ENCODE measurements around the gene CNDP2.

The CNDP2 gene

DNA sequence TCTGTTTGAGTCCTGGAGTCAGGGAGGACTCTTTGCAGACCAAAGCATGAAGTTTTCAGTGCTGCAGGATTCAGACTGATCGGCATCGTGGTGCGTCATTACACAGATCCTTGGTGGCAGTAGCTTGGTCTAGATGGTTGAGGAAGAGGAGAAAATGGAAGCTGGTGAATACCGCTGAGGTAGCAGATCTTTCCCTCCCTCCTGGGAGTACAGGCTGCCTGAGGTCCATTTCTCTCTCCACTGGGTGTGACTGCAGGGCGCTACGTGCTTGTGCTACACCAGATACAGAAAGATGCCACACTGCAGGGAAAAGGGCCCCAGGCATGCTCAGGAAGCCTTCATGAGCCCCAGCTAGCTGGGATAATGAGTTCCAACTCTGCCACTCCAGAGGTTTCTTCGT, 34.9 kb downstream of the CNDP2 start:
- Histone ChIP-seq H3K36me3 (ENCODE audit: control insufficient read depth, low read depth, low read length) (no peaks in the 10 kb centered on the region), H3K27ac (ENCODE audit: low read length) (no peak overlapping the region), H3K4me1 (ENCODE audit: control insufficient read depth, low read depth, low read length) (no peaks in the 10 kb centered on the region), H3K9ac (ENCODE audit: low read length) (no peak overlapping the region), H3K9me3 (ENCODE audit: control insufficient read depth, low read depth, low read length) (no peaks in the 10 kb centered on the region), H3K27me3 (ENCODE audit: control insufficient read depth, insufficient read depth, low read length) (no peaks in the 10 kb centered on the region), H3K4me3 (ENCODE audit: low read length) (no peak overlapping the region)

DNA sequence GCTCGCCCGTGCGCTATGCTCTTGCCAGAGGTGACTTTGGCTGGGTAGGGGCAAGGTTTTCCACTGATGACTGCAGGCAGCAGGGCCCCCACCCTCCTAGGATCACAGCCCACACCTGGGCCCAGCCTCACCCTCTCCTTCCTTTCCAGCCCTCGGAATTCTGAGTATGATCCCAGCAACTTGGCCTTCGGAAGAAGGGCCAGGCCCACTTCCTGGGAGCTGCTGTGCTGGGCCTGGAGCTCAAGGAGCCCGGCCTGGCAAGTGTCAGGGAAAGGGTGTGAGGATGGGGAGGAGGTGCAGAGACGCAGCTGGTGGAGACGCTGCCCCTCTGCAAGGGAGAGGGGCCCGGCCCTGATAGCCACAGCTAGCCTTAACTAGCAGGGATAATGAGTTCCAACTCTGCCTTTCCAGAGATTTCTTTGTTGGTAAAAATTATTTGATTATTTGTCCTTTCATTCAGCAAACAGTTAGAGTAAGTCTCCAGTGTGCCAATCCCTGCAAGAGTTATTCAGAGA, 36.4 kb downstream of the CNDP2 start:
- Histone ChIP-seq H3K9ac (ENCODE audit: low read length) (no peak overlapping the region), H3K9me3 (ENCODE audit: control insufficient read depth, low read depth, low read length) (no peaks in the 10 kb centered on the region), H3K27me3 (ENCODE audit: control insufficient read depth, insufficient read depth, low read length) (no peaks in the 10 kb centered on the region), H3K4me3 (ENCODE audit: low read length) (no peak overlapping the region), H3K36me3 (ENCODE audit: control insufficient read depth, low read depth, low read length) (no peaks in the 10 kb centered on the region), H3K27ac (ENCODE audit: low read length) (no peak overlapping the region), H3K4me1 (ENCODE audit: control insufficient read depth, low read depth, low read length) (no peaks in the 10 kb centered on the region)

DNA sequence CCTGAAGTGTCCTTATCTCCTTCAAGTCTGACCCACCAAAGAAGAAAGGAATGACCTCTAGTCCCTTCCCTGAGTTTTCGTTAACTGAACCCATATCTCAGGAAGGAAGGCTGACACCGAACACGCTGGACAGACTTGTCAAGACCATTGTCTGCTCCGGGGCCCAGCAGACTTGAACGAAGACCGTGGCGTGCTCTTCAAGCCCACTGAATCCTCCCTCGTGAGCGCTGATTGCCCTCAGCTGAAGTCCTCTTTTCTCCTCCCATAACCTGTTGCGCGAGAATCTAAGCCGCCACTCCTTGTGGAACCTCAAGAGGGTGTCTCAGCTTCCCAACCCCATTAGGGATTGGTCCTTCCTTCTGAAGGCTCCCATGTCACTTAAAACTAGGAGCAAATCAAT, 37.5 kb downstream of the CNDP2 start:
- Histone ChIP-seq H3K27me3 (ENCODE audit: control insufficient read depth, insufficient read depth, low read length) (no peaks in the 10 kb centered on the region), H3K36me3 (ENCODE audit: control insufficient read depth, low read depth, low read length) (no peaks in the 10 kb centered on the region), H3K27ac (ENCODE audit: low read length) (no peak overlapping the region), H3K9ac (ENCODE audit: low read length) (no peak overlapping the region), H3K9me3 (ENCODE audit: control insufficient read depth, low read depth, low read length) (no peaks in the 10 kb centered on the region), H3K4me1 (ENCODE audit: control insufficient read depth, low read depth, low read length) (no peaks in the 10 kb centered on the region), H3K4me3 (ENCODE audit: low read length) (no peak overlapping the region)

DNA sequence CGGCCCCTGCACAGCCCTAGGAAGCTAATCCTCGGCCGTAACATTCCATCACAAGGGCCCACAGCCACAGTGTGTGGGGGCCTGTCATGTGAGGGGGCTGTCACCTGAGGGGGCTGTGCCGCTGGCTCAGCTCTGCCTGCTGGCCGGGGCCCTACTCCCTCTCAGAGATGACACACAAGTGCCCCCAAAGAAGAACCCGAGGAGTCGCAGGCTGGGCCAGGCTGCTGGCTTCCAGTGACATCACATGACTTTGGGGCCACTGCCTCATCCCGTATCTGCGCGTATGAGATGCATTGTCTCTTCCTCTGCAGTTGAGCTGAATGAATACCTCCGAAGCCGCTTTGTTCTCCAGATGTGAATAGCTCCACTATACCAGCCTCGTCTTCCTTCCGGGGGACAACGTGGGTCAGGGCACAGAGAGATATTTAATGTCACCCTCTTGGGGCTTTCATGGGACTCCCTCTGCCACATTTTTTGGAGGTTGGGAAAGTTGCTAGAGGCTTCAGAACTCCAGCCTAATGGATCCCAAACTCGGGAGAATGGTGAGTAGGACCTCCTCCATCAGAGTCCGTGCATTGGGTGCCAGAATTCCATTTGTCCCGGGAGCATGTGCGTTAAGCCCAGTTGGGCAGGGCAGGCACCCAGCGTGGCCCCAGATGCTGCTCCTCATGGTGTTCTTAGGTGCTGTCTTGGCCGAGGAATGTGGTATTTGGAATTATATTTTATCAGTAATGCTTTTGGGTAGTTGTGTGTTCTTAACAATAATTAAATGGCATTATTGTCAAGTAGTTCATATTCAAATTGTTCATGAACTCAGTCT, 38.2 kb downstream of the CNDP2 start, which contains the start of gene CNDP1:
CNDP1 (plus strand) TSS at position 351 of the 820 bp plus-strand sequence; CDS start at position 519, 168 bp downstream.
- H3K27ac ChIP-seq (ENCODE audit: low read length) = no peak within 1 kb of the TSS
- no peaks in the 10 kb centered on the region for H3K36me3 ChIP-seq (ENCODE audit: control insufficient read depth, low read depth, low read length)

DNA sequence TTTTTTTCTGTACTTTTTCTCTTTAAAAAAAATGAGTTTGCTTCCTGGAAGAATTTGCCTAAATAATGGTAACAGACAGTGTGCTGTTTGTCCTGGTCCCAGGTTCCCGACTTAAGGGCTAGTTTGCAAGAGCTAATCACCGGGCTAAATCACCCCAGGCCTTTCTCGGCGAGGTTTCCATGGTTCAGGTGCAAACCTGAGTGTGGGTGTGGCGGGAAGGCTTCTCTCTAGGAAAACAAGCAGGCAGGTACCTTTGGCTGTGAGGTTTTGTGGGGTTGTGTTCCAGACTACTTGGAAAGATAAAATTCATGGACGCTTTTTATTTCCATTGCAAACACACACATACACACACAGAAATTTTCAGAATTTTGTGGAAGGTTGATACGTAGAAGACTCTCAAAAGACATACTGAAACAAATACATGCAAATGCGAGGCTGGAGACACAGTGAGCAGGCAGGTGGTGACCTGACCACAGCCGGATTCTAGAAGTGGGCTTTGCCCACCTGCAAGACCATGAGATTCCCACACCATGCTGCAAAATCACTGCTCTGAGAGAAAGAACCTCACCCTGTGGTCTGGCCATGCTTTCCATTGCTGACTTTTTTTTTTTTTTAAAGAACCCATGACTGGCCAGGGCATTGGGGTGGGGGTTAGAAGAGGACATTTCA, 39.0 kb downstream of the CNDP2 start:
- H3K36me3 ChIP-seq (ENCODE audit: control insufficient read depth, low read depth, low read length) = no peaks in the 10 kb centered on the region
- no peaks in the 10 kb centered on the region for H3K4me1 ChIP-seq (ENCODE audit: control insufficient read depth, low read depth, low read length)
- H3K27ac ChIP-seq (ENCODE audit: low read length) = no peak overlapping the region
- no peaks in the 10 kb centered on the region for H3K27me3 ChIP-seq (ENCODE audit: control insufficient read depth, insufficient read depth, low read length)
- no peak overlapping the region for H3K9ac ChIP-seq (ENCODE audit: low read length)
- no peaks in the 10 kb centered on the region for H3K9me3 ChIP-seq (ENCODE audit: control insufficient read depth, low read depth, low read length)
- H3K4me3 ChIP-seq (ENCODE audit: low read length) = no peak overlapping the region

More for the DNA sequence above, 38.2 kb downstream of the CNDP2 start, which contains the start of gene CNDP1:
- no peak within 1 kb of the TSS for H3K9ac ChIP-seq (ENCODE audit: low read length)
- H3K9me3 ChIP-seq (ENCODE audit: control insufficient read depth, low read depth, low read length) = no peaks in the 10 kb centered on the region
- H3K27me3 ChIP-seq (ENCODE audit: control insufficient read depth, insufficient read depth, low read length) = no peaks in the 10 kb centered on the region
- no peak within 1 kb of the TSS for H3K4me3 ChIP-seq (ENCODE audit: low read length)
- no peaks in the 10 kb centered on the region for H3K4me1 ChIP-seq (ENCODE audit: control insufficient read depth, low read depth, low read length)

DNA sequence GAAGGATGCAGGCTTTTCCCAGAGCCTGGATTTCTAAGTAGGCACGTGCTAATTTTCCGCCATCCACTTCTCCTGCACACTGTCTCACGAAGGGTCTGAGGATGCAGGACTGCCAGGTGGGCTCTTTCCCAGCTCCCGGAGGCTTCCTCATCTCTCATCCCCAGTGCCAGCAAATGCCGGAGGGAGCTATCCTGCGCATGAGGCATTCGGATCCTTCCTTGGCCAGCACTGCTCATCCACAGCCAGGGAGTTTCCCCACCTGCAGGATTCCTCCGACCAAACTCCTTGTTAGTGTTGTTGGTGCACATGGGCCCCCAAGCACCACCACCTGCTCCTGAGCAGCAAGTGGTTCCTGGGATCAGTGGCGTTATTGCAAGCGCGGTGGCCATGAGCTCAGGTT, 43.1 kb downstream of the CNDP2 start:
- Histone ChIP-seq H3K9me3 (ENCODE audit: control insufficient read depth, low read depth, low read length) (no peaks in the 10 kb centered on the region), H3K27ac (ENCODE audit: low read length) (no peak overlapping the region), H3K27me3 (ENCODE audit: control insufficient read depth, insufficient read depth, low read length) (no peaks in the 10 kb centered on the region), H3K36me3 (ENCODE audit: control insufficient read depth, low read depth, low read length) (no peaks in the 10 kb centered on the region), H3K4me1 (ENCODE audit: control insufficient read depth, low read depth, low read length) (no peaks in the 10 kb centered on the region), H3K4me3 (ENCODE audit: low read length) (no peak overlapping the region), H3K9ac (ENCODE audit: low read length) (no peak overlapping the region)

DNA sequence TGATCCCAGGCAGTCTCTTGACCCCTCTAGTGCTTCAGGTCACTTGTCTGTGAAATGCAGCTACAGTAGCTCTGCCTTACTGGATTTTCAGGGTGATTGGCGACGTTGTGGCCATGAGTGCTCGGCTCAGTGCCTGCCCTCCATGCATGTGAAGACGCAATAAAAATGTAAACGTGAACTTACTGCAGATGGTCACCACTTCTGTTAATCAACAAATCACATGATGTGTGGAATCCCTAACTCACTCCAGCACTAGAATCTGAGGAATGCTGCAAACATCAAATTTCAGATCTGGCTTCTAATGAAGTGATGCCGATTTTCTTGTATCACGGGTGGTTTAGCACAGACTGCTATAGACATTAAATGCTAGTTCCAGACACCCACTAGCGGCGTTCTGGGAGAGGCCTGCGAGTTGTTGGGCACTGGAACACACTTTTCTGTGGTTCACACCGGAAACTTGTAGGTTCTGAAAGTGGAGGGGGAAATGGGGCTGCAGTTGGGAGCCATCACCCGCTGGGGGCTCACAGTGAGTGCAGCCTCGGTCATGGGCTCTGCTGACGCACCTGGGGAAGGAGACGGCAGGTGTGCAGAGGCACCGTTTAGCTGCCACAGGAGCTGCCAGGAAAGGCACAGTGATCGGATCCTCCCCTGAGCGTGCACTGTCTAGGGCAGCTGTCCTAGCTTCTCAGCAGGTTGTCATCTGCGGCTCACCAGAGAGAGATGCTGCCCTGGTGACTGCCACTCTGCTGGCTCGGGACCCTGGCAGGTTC, 44.7 kb downstream of the CNDP2 start:
- Histone ChIP-seq H3K4me3 (ENCODE audit: low read length) (no peak overlapping the region), H3K4me1 (ENCODE audit: control insufficient read depth, low read depth, low read length) (no peaks in the 10 kb centered on the region), H3K9me3 (ENCODE audit: control insufficient read depth, low read depth, low read length) (no peaks in the 10 kb centered on the region), H3K9ac (ENCODE audit: low read length) (no peak overlapping the region), H3K27me3 (ENCODE audit: control insufficient read depth, insufficient read depth, low read length) (no peaks in the 10 kb centered on the region), H3K27ac (ENCODE audit: low read length) (no peak overlapping the region), H3K36me3 (ENCODE audit: control insufficient read depth, low read depth, low read length) (no peaks in the 10 kb centered on the region)

DNA sequence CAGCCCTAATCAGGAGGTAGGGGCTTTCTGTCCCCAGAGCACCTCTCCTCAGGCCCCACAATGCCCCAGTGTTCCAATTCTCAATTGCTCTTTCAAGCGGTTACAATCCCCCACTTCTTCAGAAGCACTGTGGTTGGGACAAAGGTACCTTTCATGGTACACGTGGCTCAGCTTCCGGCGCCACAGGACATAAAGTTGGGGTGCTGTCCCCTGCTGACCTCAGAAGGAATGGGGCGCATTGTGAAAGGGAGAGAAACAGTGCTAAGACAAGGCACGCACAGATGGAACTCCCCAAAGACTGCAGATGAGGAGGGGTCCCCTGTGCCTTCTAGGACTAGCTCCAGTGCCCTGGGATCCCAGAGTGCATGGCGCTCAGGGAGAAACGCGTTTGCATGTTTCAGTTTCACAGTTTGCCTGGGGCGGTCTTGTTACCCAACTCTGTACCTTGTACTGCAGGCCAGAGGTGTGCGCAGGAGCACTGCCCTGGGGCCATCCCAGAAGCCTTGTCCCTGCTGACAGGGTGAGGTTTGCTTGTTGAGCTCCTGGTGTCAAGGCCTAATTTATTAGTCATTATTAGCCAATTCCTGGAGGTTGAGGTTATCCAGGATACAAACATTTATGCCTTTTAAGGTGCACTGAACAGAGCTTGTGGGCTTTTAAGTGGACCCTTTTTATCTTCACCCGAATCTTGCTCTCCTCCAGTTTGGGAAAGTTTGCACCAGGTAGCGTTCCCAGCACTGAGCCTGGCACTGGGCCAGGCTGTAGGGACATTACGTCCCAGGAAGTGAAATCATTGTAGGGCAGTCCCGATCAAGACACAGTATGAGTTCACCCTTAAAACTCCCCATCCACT, 45.8 kb downstream of the CNDP2 start:
- H3K9me3 ChIP-seq (ENCODE audit: control insufficient read depth, low read depth, low read length) = no peaks in the 10 kb centered on the region
- H3K9ac ChIP-seq (ENCODE audit: low read length) = no peak overlapping the region
- no peak overlapping the region for H3K27ac ChIP-seq (ENCODE audit: low read length)
- H3K27me3 ChIP-seq (ENCODE audit: control insufficient read depth, insufficient read depth, low read length) = no peaks in the 10 kb centered on the region
- no peaks in the 10 kb centered on the region for H3K36me3 ChIP-seq (ENCODE audit: control insufficient read depth, low read depth, low read length)
- H3K4me3 ChIP-seq (ENCODE audit: low read length) = no peak overlapping the region
- H3K4me1 ChIP-seq (ENCODE audit: control insufficient read depth, low read depth, low read length) = no peaks in the 10 kb centered on the region

DNA sequence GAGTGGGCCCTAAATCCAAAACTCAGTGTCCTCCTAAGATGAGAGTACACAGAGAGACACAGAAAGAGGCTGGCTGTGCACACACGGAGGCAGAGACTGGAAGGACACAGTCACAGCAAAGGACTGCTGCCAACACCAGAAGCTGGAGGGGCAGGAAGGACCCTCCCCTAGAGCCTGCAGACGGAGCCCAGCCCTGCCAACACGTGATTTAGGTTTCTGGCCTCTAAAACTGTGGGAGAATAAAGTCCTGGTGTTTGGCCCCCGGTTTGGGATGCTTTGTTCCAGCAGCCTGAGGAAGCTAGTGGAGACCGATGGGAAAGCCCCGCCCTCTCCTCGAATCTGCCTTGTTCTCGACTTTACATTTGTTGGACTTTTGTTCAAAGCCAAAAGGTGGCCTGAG, 48.7 kb downstream of the CNDP2 start:
- Histone ChIP-seq H3K27ac (ENCODE audit: low read length) (no peak overlapping the region), H3K27me3 (ENCODE audit: control insufficient read depth, insufficient read depth, low read length) (no peaks in the 10 kb centered on the region), H3K9ac (ENCODE audit: low read length) (no peak overlapping the region), H3K4me3 (ENCODE audit: low read length) (no peak overlapping the region), H3K9me3 (ENCODE audit: control insufficient read depth, low read depth, low read length) (peaks cover 11% of the 10 kb centered on the region), H3K36me3 (ENCODE audit: control insufficient read depth, low read depth, low read length) (no peaks in the 10 kb centered on the region), H3K4me1 (ENCODE audit: control insufficient read depth, low read depth, low read length) (no peaks in the 10 kb centered on the region)

DNA sequence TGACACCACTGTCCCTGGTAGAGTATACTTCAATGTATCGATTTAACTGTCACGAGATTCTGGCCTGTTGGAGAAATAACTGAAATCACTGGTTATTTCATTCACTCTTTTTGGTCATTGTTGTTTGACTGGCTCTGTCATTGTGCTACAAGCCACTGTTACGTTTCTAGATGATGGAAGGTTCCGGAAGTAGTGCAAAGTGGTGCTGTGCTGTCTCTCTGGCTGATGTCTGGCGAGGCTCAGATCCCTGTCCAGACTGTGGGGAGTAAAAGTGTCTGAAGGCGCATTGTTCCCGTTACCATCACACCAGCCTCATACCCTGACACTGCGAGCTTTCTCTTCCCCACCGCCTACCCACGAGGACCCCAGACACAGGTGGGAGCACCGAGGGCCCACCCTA, 49.8 kb downstream of the CNDP2 start:
- no peak overlapping the region for H3K4me3 ChIP-seq (ENCODE audit: low read length)
- no peaks in the 10 kb centered on the region for H3K27me3 ChIP-seq (ENCODE audit: control insufficient read depth, insufficient read depth, low read length)
- no peak overlapping the region for H3K27ac ChIP-seq (ENCODE audit: low read length)

More for the DNA sequence above, 49.8 kb downstream of the CNDP2 start:
- Histone ChIP-seq H3K9me3 (ENCODE audit: control insufficient read depth, low read depth, low read length) (peaks cover 12% of the 10 kb centered on the region), H3K9ac (ENCODE audit: low read length) (no peak overlapping the region), H3K4me1 (ENCODE audit: control insufficient read depth, low read depth, low read length) (no peaks in the 10 kb centered on the region), H3K36me3 (ENCODE audit: control insufficient read depth, low read depth, low read length) (no peaks in the 10 kb centered on the region)

Data from iPS-18a (cell line).